Smooth muscle cell (in vitro differentiated cells): ENCODE results near the gene MYLK2. TPM values are rescaled to one million over a fixed set of nuclear protein-coding genes. Genes with fewer than 3 reads are reported as not detected.

Experiments used
- DNase-seq: peaks from one replicate; lab custom pipeline; 2025; ENCODE audit not compliant: unreplicated experiment; lab: John Stamatoyannopoulos, UW
- H2AFZ ChIP-seq: fragments of 200-600 bp; sonication (generic); 2 replicates; pipeline ENCODE4 v1.6.0; 2016; ENCODE audit warnings: antibody characterized with exemption, low read depth, mild to moderate bottlenecking
- H3F3A ChIP-seq: fragments of 200-600 bp; sonication (generic); 2 replicates; pipeline ENCODE4 v1.6.0; 2017; ENCODE audit warnings: antibody characterized with exemption, low read depth
- H3K27ac ChIP-seq: fragments of 200-600 bp; sonication (generic); 2 replicates; pipeline ENCODE4 v1.5.1; 2016; ENCODE audit warnings: low read depth, mild to moderate bottlenecking
- H3K27me3 ChIP-seq: fragments of 200-600 bp; sonication (generic); 2 replicates; pipeline ENCODE4 v1.6.1; 2016; ENCODE audit warnings: low read depth, mild to moderate bottlenecking
- H3K36me3 ChIP-seq: fragments of 200-600 bp; sonication (generic); 2 replicates; pipeline ENCODE4 v1.5.1; 2016; ENCODE audit warnings: low read depth
- H3K4me1 ChIP-seq: fragments of 200-600 bp; sonication (generic); 2 replicates; pipeline ENCODE4 v1.5.1; 2016; ENCODE audit warnings: low read depth
- H3K4me2 ChIP-seq: fragments of 200-600 bp; sonication (generic); 2 replicates; pipeline ENCODE4 v1.6.0; 2016; ENCODE audit warnings: mild to moderate bottlenecking
- H3K4me3 ChIP-seq: fragments of 200-600 bp; sonication (generic); 2 replicates; pipeline ENCODE4 v1.5.1; 2016; ENCODE audit warnings: mild to moderate bottlenecking
- H3K79me2 ChIP-seq: fragments of 200-600 bp; sonication (generic); 2 replicates; pipeline ENCODE4 v1.6.0; 2016; ENCODE audit warnings: low read depth, mild to moderate bottlenecking
- H3K9ac ChIP-seq: fragments of 200-600 bp; sonication (generic); 2 replicates; pipeline ENCODE4 v1.6.0; 2016; ENCODE audit warnings: low read depth
- H3K9me3 ChIP-seq: fragments of 200-600 bp; sonication (generic); replicated peaks from 2 replicates; pipeline ENCODE4 v1.5.1; 2016; ENCODE audit warnings: low read depth
- H4K20me1 ChIP-seq: fragments of 200-600 bp; sonication (generic); 2 replicates; pipeline ENCODE4 v1.6.0; 2016; ENCODE audit warnings: low read depth
- CTCF ChIP-seq: fragments of 200-600 bp; sonication (generic); IDR thresholded peaks from 2 replicates; pipeline ENCODE4 v1.5.1; 2017; ENCODE audit warnings: borderline replicate concordance, mild to moderate bottlenecking, antibody characterized with exemption; ENCODE audit not compliant: insufficient read depth, poor library complexity, severe bottlenecking
- WGBS: methylation state at CpG from one replicate; pipeline ENCODE4 v1.1.7; 2016; ENCODE audit warnings: low lambda C conversion rate; 5-methylcytosine and 5-hydroxymethylcytosine counted together
- polyA plus RNA-seq: library from polyadenylated mRNA; unstranded; fragments of >200 nt; fragmentation: Nextera tagmentation; extraction: Ambion mirVana; gene quantifications from 2 replicates; pipeline ENCODE4 v1.2.1, GENCODE V29; 2016
- total RNA-seq: library from RNA; depleted of rRNA; stranded (reverse); fragments of >200 nt; gene quantifications from 2 replicates; pipeline ENCODE4 v1.2.3, GENCODE V29; 2014

Gene MYLK2
- total and polyA plus RNA-seq, 2 experiments from 2014 or later: 0.09 to 0.22 TPM

GRCh38 chr20:31808481-31808880, 10.7 kb upstream of the MYLK2 start:
- no peak overlapping the region for H3K4me3 ChIP-seq
- peak overlapping the region; percentile 20 for H3K27ac ChIP-seq

GRCh38 chr20:31809661-31810060, 9.5 kb upstream of the MYLK2 start:
- H3K27ac ChIP-seq: peak overlapping the region; percentile 65
- no peak overlapping the region for H3K4me3 ChIP-seq
- H4K20me1 ChIP-seq: no peaks in the 10 kb centered on the region
- H2AFZ ChIP-seq: no peak overlapping the region
- no peak for TF ChIP-seq CTCF
- DNase-seq: no peak
- no peaks in the 10 kb centered on the region for H3K27me3 ChIP-seq
- no peaks in the 10 kb centered on the region for H3F3A ChIP-seq
- 57% methylated on average over 3 of the region's 3 CpGs for WGBS
- no peaks in the 10 kb centered on the region for H3K36me3 ChIP-seq
- no peaks in the 10 kb centered on the region for H3K4me1 ChIP-seq
- no peaks in the 10 kb centered on the region for H3K79me2 ChIP-seq
- no peak overlapping the region for H3K4me2 ChIP-seq
- H3K9me3 ChIP-seq: no peaks in the 10 kb centered on the region
- peak overlapping the region; percentile 35 for H3K9ac ChIP-seq

More at GRCh38 chr20:31808481-31808880, 10.7 kb upstream of the MYLK2 start:
- Histone ChIP-seq H3K4me1 (no peaks in the 10 kb centered on the region), H3F3A (no peaks in the 10 kb centered on the region), H3K27me3 (no peaks in the 10 kb centered on the region), H3K36me3 (no peaks in the 10 kb centered on the region), H4K20me1 (no peaks in the 10 kb centered on the region), H3K4me2 (no peak overlapping the region), H3K9me3 (no peaks in the 10 kb centered on the region), H3K9ac (no peak overlapping the region), H2AFZ (no peak overlapping the region), H3K79me2 (no peaks in the 10 kb centered on the region)
- 95% methylated on average over 3 of the region's 3 CpGs for WGBS
- DNase-seq: no peak
- TF ChIP-seq CTCF: no peak

- no peak overlapping the region for H3K4me3 ChIP-seq
- no peak overlapping the region for H3K9ac ChIP-seq
- no peaks in the 10 kb centered on the region for H3K9me3 ChIP-seq
- no peaks in the 10 kb centered on the region for H3K27me3 ChIP-seq
- H2AFZ ChIP-seq: no peak overlapping the region
- H3K4me2 ChIP-seq: no peak overlapping the region
- no peaks in the 10 kb centered on the region for H4K20me1 ChIP-seq
- peak overlapping the region; percentile 65 for H3K27ac ChIP-seq
- DNase-seq: no peak
- no peaks in the 10 kb centered on the region for H3K4me1 ChIP-seq
- 87% methylated on average over 4 of the region's 4 CpGs for WGBS
- H3K36me3 ChIP-seq: no peaks in the 10 kb centered on the region
- H3K79me2 ChIP-seq: no peaks in the 10 kb centered on the region
- no peaks in the 10 kb centered on the region for H3F3A ChIP-seq
- TF ChIP-seq CTCF: no peak
Observed at GRCh38 chr20:31811198-31811597, 8.0 kb upstream of the MYLK2 start.

DNA sequence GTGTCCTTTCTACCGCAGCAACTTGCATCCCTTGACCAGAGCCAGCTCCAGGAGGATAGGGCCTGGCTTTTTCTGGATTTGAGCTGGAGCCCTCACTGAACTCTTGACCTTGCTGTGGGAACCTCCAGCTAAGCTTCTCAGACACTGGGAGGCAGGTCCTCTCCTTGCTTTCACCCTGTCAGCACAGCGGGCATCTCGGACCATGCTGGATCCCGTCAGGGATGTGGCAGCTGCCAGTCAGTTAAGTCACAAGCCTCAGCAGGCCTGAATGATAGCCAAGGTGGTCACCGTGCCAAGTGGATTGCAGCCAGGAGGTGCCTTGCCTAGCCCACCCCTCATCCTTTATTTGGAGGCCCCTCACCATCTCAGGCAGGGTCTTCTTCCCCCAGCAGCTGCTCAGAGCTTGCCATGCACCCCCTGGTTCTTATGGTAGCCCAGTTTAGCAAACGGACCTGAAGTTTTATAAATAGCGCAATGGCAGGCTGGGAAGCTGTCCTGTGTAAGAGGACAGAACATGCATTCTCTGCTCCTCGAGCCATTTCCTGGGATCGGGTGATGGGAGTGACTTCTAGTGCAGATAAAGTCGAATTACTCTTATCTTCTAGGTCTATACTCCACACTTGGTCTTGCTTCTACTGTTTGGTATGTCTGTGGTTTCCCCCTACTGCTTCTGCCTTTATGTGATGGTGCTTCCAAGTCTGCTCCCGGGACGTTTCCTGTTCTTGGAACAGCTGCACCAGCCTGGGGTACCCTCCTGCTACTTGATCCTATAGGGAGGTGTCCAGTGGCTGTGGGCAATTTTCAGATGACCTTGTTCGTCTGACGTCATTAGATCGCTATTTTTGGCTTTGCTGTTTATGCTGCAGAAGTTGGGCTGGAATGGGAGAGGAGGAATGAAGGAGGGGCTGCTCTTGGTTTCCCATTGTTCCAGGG, 7.1 kb upstream of the MYLK2 start:
- no peak overlapping the region for H3K27ac ChIP-seq
- H3K9ac ChIP-seq: no peak overlapping the region
- 62% methylated on average over 15 of the region's 15 CpGs for WGBS
- H3K79me2 ChIP-seq: no peaks in the 10 kb centered on the region
- no peak for DNase-seq
- no peaks in the 10 kb centered on the region for H3K36me3 ChIP-seq
- no peaks in the 10 kb centered on the region for H3F3A ChIP-seq
- no peaks in the 10 kb centered on the region for H3K9me3 ChIP-seq
- H4K20me1 ChIP-seq: no peaks in the 10 kb centered on the region
- no peaks in the 10 kb centered on the region for H3K4me1 ChIP-seq
- no peak overlapping the region for H3K4me3 ChIP-seq
- H2AFZ ChIP-seq: no peak overlapping the region
- no peaks in the 10 kb centered on the region for H3K27me3 ChIP-seq
- TF ChIP-seq CTCF: no peak
- peak overlapping the region; percentile 3 for H3K4me2 ChIP-seq
